HepG2 (cell line): ENCODE measurements around the gene KLHL33. TPM values are rescaled to one million over a fixed set of nuclear protein-coding genes. Genes with fewer than 3 reads are reported as not detected.

Experiments
- ATAC-seq: fragments of 200-7000 bp; cut with Tn5 transposase; 3 replicates; pipeline ENCODE4 v1.9.1; 2020; ENCODE audit warnings: mild to moderate bottlenecking, moderate library complexity
- BruUV-seq: library from RNA; stranded (reverse); fragments of 400-500 nt; replicated peaks from 2 replicates; lab custom pipeline; 2021; lab: Mats Ljungman, UMichigan
- CTCF ChIA-PET: fragments of 300-600 bp; formaldehyde crosslinking; extraction: SDS; loops from one replicate; lab custom pipeline; 2021; ENCODE audit warnings: low total read pairs, inconsistent platforms, low intra/inter-chr PET ratio; lab: Yijun Ruan, JAX
- POLR2A ChIA-PET: fragments of 350-600 bp; sonication (Branson Sonifier 250); formaldehyde crosslinking; loops from one replicate; lab custom pipeline; 2020; ENCODE audit warnings: antibody characterized with exemption, inconsistent platforms; lab: Yijun Ruan, JAX
- DNase-seq: peaks from one replicate; pipeline ENCODE4 v3.0.0-alpha.2; 2015; ENCODE audit warnings: low spot score
- FAIRE-seq: peaks from 3 replicates; lab custom pipeline; 2011; peaks lifted over from hg19 to GRCh38; lab: Jason Lieb, UNC
- H2AFZ ChIP-seq: one replicate; pipeline ENCODE4 v1.6.1; 2011; ENCODE audit warnings: low read length, inconsistent platforms
- H3K27ac ChIP-seq: fragments of 300-600 bp; 3 replicates; pipeline ENCODE4 v1.8.0; 2011; ENCODE audit warnings: mixed run types, mild to moderate bottlenecking, mixed read lengths, low read length, inconsistent platforms; ENCODE audit not compliant: insufficient read depth; ENCODE audit errors: extremely low read length
- H3K27me3 ChIP-seq, 2 experiments: fragments of 200-600 bp in 1 of 2; 2 replicates in 1 of 2; 3 replicates in 1 of 2; pipeline versions ENCODE4 v1.6.0 to v1.8.0; 2011; ENCODE audit warnings: low read length in 2 of 2, mild to moderate bottlenecking in 2 of 2, moderate library complexity in 2 of 2, inconsistent platforms in 1 of 2; ENCODE audit not compliant: insufficient read depth in 2 of 2, control insufficient read depth in 1 of 2
- H3K36me3 ChIP-seq, 2 experiments: fragments of 200-600 bp in 1 of 2; replicated peaks in 1 of 2; 2 replicates in 1 of 2; 3 replicates in 1 of 2; pipeline versions ENCODE4 v1.5.1 to v1.8.0; 2011; ENCODE audit warnings: low read length in 2 of 2, inconsistent platforms in 1 of 2; ENCODE audit not compliant: insufficient read depth in 2 of 2, control insufficient read depth in 1 of 2
- H3K4me1 ChIP-seq: 2 replicates; pipeline ENCODE4 v1.5.1; 2012; ENCODE audit warnings: low read length, inconsistent platforms; ENCODE audit not compliant: insufficient read depth
- H3K4me2 ChIP-seq: 2 replicates; pipeline ENCODE4 v1.6.0; 2011; ENCODE audit warnings: low read depth, low read length, inconsistent platforms
- H3K4me3 ChIP-seq, 3 experiments: fragments of 200-600 bp in 1 of 3; sonication (generic), shearing (Covaris generic) in 1 of 3; replicated peaks in 1 of 3; 2 replicates each; pipeline ENCODE4 v1.5.1; 2011 to 2016; ENCODE audit warnings: low read length in 3 of 3, inconsistent platforms in 2 of 3, low read depth in 2 of 3, mild to moderate bottlenecking in 2 of 3, control low read depth in 1 of 3, mixed read lengths in 1 of 3; ENCODE audit not compliant: insufficient read depth in 1 of 3
- H3K79me2 ChIP-seq: one replicate; pipeline ENCODE4 v1.6.1; 2011; ENCODE audit warnings: low read length, inconsistent platforms; ENCODE audit not compliant: insufficient read depth
- H3K9ac ChIP-seq: 2 replicates; pipeline ENCODE4 v1.6.0; 2011; ENCODE audit warnings: mild to moderate bottlenecking, low read depth, low read length, inconsistent platforms; ENCODE audit not compliant: insufficient read depth
- H3K9me3 ChIP-seq: 2 replicates; pipeline ENCODE4 v1.5.1; 2012; ENCODE audit warnings: mild to moderate bottlenecking, low read length
- H4K20me1 ChIP-seq: 2 replicates; pipeline ENCODE4 v1.6.0; 2011; ENCODE audit warnings: inconsistent platforms, mild to moderate bottlenecking, low read length, moderate library complexity; ENCODE audit not compliant: insufficient read depth
- ATF7-NPFF ChIP-seq: sonication (generic); formaldehyde crosslinking; IDR thresholded peaks from 2 replicates; pipeline ENCODE4 v1.8.1; 2023; ENCODE audit warnings: mild to moderate bottlenecking, low read depth, missing genetic modification reagents, moderate library complexity
- CENPT ChIP-seq: sonication (generic); formaldehyde crosslinking; IDR thresholded peaks from 2 replicates; pipeline ENCODE4 v1.8.0; 2022; ENCODE audit warnings: low read depth, mild to moderate bottlenecking, moderate library complexity, missing genetic modification reagents
- EP300 ChIP-seq, 3 experiments: sonication (generic) in 1 of 3; formaldehyde crosslinking in 1 of 3; IDR thresholded peaks; 2 replicates each; pipeline versions ENCODE4 v1.5.1 to v1.6.1; 2011 to 2020; ENCODE audit warnings: low read depth in 2 of 3, low read length in 2 of 3, borderline replicate concordance in 1 of 3, improper control_type of control experiment in 1 of 3, mild to moderate bottlenecking in 1 of 3, missing genetic modification reagents in 1 of 3, moderate library complexity in 1 of 3
- ESRRA ChIP-seq: sonication (generic); formaldehyde crosslinking; IDR thresholded peaks from 2 replicates; pipeline ENCODE4 v1.5.1; 2020; ENCODE audit warnings: mild to moderate bottlenecking, low read depth, missing genetic modification reagents
- HDAC2 ChIP-seq: sonication (generic); formaldehyde crosslinking; IDR thresholded peaks from 2 replicates; pipeline ENCODE4 v1.4.0; 2020; ENCODE audit warnings: missing genetic modification reagents
- HOXA3 ChIP-seq: sonication (generic); formaldehyde crosslinking; IDR thresholded peaks from 2 replicates; pipeline ENCODE4 v1.5.0; 2020; ENCODE audit warnings: missing genetic modification reagents
- KDM4B ChIP-seq: sonication (generic); formaldehyde crosslinking; IDR thresholded peaks from 2 replicates; pipeline ENCODE4 v1.4.0; 2020; ENCODE audit warnings: missing genetic modification reagents
- KMT2A ChIP-seq: sonication (generic); formaldehyde crosslinking; IDR thresholded peaks from 2 replicates; pipeline ENCODE4 v1.4.0; 2020; ENCODE audit warnings: missing genetic modification reagents
- MAX ChIP-seq: IDR thresholded peaks from 2 replicates; pipeline ENCODE4 v1.6.1; 2012; ENCODE audit warnings: inconsistent platforms
- NBN ChIP-seq: fragments of 450-650 bp; conservative IDR thresholded peaks from 2 replicates; pipeline ENCODE4 v1.6.1; 2017
- SIX1 ChIP-seq: sonication (generic); formaldehyde crosslinking; IDR thresholded peaks from 2 replicates; pipeline ENCODE4 v1.4.0; 2020; ENCODE audit warnings: missing genetic modification reagents, borderline replicate concordance
- SUZ12 ChIP-seq: fragments of 150-350 bp; IDR thresholded peaks from 2 replicates; pipeline ENCODE4 v1.6.1; 2014; ENCODE audit warnings: low read depth, low read length
- THAP7 ChIP-seq: sonication (generic); formaldehyde crosslinking; IDR thresholded peaks from 2 replicates; pipeline ENCODE4 v1.8.1; 2023; ENCODE audit warnings: mild to moderate bottlenecking, missing genetic modification reagents
- U2AF1 ChIP-seq: fragments of 200-400 bp; formaldehyde crosslinking; optimal IDR thresholded peaks from 2 replicates; pipeline ENCODE3; 2017; ENCODE audit warnings: mild to moderate bottlenecking, low read depth, low read length
- XRCC5 ChIP-seq: fragments of 200-400 bp; formaldehyde crosslinking; optimal IDR thresholded peaks from 2 replicates; pipeline ENCODE3; 2017; ENCODE audit warnings: mild to moderate bottlenecking, low read length
- ZFP36L2 ChIP-seq: sonication (generic); formaldehyde crosslinking; IDR thresholded peaks from 2 replicates; pipeline ENCODE4 v1.4.0; 2020; ENCODE audit warnings: missing genetic modification reagents
- ZFP62 ChIP-seq: sonication (generic); formaldehyde crosslinking; IDR thresholded peaks from 2 replicates; pipeline ENCODE4 v1.4.0; 2020; ENCODE audit warnings: missing genetic modification reagents
- ZNF160 ChIP-seq: sonication (generic); formaldehyde crosslinking; IDR thresholded peaks from 2 replicates; pipeline ENCODE4 v1.8.0; 2022; ENCODE audit warnings: mild to moderate bottlenecking, inconsistent platforms, missing genetic modification reagents
- ZNF20 ChIP-seq: sonication (generic); formaldehyde crosslinking; IDR thresholded peaks from 2 replicates; pipeline ENCODE4 v1.4.0; 2020; ENCODE audit warnings: mild to moderate bottlenecking, moderate library complexity, missing genetic modification reagents
- ZNF331 ChIP-seq: sonication (generic); formaldehyde crosslinking; IDR thresholded peaks from 2 replicates; pipeline ENCODE4 v1.4.0; 2020; ENCODE audit warnings: missing genetic modification reagents
- ZNF468 ChIP-seq: sonication (generic); formaldehyde crosslinking; IDR thresholded peaks from 2 replicates; pipeline ENCODE4 v1.8.0; 2022; ENCODE audit warnings: mild to moderate bottlenecking, moderate library complexity, missing genetic modification reagents
- ZNF780A ChIP-seq: sonication (generic); formaldehyde crosslinking; IDR thresholded peaks from 2 replicates; pipeline ENCODE4 v1.8.0; 2022; ENCODE audit warnings: mild to moderate bottlenecking, missing genetic modification reagents, moderate library complexity
- WGBS: methylation state at CpG from one replicate; pipeline ENCODE4 v1.1.6; 2017; ENCODE audit warnings: low lambda C conversion rate; 5-methylcytosine and 5-hydroxymethylcytosine counted together
- in situ Hi-C: cut with HindIII; loops from 2 replicates; pipeline ENCODE4 v1.10.0; 2017; ENCODE audit warnings: low pct_unique_long_range_greater_than_20kb; ENCODE audit not compliant: extremely low pct_ligation_motif_present
- intact Hi-C: fragments of 100-400 bp; cut with micrococcal nuclease; formaldehyde crosslinking; loops from one replicate; pipeline ENCODE4 v1.10.0; 2022; ENCODE audit not compliant: unreplicated experiment
- polyA plus RNA-seq, 8 experiments: library from polyadenylated mRNA; depleted of rRNA in 3 of 8; stranded (reverse) in 7 of 8; unstranded in 1 of 8; fragments of >200 nt; fragmentation: Illumina TruSeq in 4 of 8; extraction: Trizol in 4 of 8; gene quantifications; 2 replicates each; pipeline versions ENCODE4 v1.2.1 to v1.2.3, GENCODE V29; 2011 to 2016; ENCODE audit warnings: low read depth in 4 of 8, missing spikeins in 1 of 8, mixed read lengths in 1 of 8; ENCODE audit not compliant: insufficient read depth in 1 of 8
- total RNA-seq, 5 experiments: library from RNA; depleted of rRNA; stranded (reverse); fragments of >200 nt; fragmentation: Illumina TruSeq; extraction: Trizol; gene quantifications; 2 replicates each; pipeline ENCODE4 v1.2.3, GENCODE V29; 2016; ENCODE audit warnings: low read depth in 1 of 5
- TF ChIP-seq, protein P1 (sequence below): sonication (generic); formaldehyde crosslinking; IDR thresholded peaks from 2 replicates; pipeline ENCODE4 v1.8.0; 2022; ENCODE audit warnings: missing genetic modification reagents, mild to moderate bottlenecking, moderate library complexity, borderline replicate concordance

KLHL33 gene
- total and polyA plus RNA-seq, 2 of the 13 experiments (the other 11 are each of a cell fraction or from before 2014, with no cell fraction given) = not detected

DNA sequence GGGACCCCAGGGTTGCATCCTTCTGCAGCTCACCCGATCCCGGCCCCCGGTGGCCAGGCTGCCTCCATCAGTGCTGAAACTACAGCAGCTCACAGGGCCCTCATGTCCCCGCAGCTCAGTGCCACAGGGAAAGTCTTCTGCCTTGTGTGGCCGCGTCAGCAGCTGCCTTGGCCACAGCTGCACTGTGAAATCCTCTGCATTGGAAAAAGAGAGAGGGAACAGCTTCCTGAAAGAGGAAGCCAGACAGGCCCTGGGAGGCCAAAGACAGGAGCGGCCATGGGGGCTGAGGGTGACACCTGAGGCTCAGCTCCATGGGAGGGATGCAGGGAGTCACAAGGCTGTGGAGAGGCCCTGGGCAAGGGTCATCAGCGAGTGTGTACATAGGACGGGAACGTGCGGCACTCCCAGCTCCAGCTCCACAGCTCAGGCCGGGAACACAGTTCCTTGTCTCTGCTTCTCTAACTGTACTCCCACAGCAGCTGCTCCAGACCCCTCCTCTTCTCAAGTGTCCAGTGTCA, 59.8 kb downstream of the KLHL33 start:
- Histone ChIP-seq H2AFZ (peak overlapping the region; percentile 37), H3K27me3 (no peaks in the 10 kb centered on the region), H3K9ac (peak overlapping the region; percentile 43), H3K4me1 (peaks cover 19% of the 10 kb centered on the region), H3K27ac (peak overlapping the region; percentile 71), H3K4me3 (peak overlapping the region in 2 of 3 experiments; percentile 3 to 17; a peak in 2 of 6 replicates), H3K36me3 (peaks cover 12 to 31% of the 10 kb centered on the region in 2 experiments; a peak in 4 of 5 replicates), H3K4me2 (peak overlapping the region; percentile 63), H4K20me1 (no peaks in the 10 kb centered on the region), H3K9me3 (no peaks in the 10 kb centered on the region), H3K79me2 (no peaks in the 10 kb centered on the region)
- ChIA-PET CTCF (no interaction called here), POLR2A (interaction anchor here (1.3 to 1.8 kb wide), 4 partner anchors 33 to 86 kb away, joined by 5 to 9 read pairs (median 8); partner anchors contain the start of genes APEX1, OSGEP, PARP2 and PIP4P1)
- WGBS = 35% methylated on average over 12 of the region's 12 CpGs
- in situ Hi-C loops (no loop called here), intact Hi-C loops (loop anchor here (1.0 to 5.0 kb wide), 3 partner anchors 36 to 230 kb away; partner anchors contain the start of genes CCNB1IP1 and TEP1)
- BruUV-seq = no TSS peak
- ATAC-seq (peak; percentile 99), FAIRE-seq (peak; percentile 87), DNase-seq (peak; percentile 67)
- TF ChIP-seq ZFP62 (no peak), NBN (no peak), U2AF1 (no peak), ZFP36L2 (CRISPR knock-in tag) (no peak; the same call in 1 of the 2 replicates), KMT2A (CRISPR knock-in tag) (0 out of 2 replicates have a peak, but pooled peaks have one; percentile 32), ESRRA (CRISPR knock-in tag) (no peak), CENPT (CRISPR knock-in tag) (no peak), THAP7 (CRISPR knock-in tag) (no peak), KDM4B (no peak), HDAC2 (peak; percentile 73), SUZ12 (no peak), HOXA3 (CRISPR knock-in tag) (peak; percentile 68; the same call in 1 of the 2 replicates), ZNF160 (CRISPR knock-in tag) (no peak), ZNF331 (peak; percentile 72), ATF7-NPFF (CRISPR knock-in tag) (no peak), SIX1 (CRISPR knock-in tag) (no peak), MAX (peak; percentile 82), XRCC5 (peak; percentile 86), ZNF780A (CRISPR knock-in tag) (no peak), ZNF468 (no peak), EP300 (IDR thresholded peaks at IDR 0.05; ENCODE audit: low read depth in 2 of 2, low read length in 2 of 2) (no peak), EP300 (CRISPR knock-in tag; IDR thresholded peaks at IDR 0.05; ENCODE audit: borderline replicate concordance) (no peak), ZNF20 (CRISPR knock-in tag) (no peak)
- TF ChIP-seq, protein P1, sequence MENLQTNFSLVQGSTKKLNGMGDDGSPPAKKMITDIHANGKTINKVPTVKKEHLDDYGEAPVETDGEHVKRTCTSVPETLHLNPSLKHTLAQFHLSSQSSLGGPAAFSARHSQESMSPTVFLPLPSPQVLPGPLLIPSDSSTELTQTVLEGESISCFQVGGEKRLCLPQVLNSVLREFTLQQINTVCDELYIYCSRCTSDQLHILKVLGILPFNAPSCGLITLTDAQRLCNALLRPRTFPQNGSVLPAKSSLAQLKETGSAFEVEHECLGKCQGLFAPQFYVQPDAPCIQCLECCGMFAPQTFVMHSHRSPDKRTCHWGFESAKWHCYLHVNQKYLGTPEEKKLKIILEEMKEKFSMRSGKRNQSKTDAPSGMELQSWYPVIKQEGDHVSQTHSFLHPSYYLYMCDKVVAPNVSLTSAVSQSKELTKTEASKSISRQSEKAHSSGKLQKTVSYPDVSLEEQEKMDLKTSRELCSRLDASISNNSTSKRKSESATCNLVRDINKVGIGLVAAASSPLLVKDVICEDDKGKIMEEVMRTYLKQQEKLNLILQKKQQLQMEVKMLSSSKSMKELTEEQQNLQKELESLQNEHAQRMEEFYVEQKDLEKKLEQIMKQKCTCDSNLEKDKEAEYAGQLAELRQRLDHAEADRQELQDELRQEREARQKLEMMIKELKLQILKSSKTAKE (CRISPR knock-in tag) = no peak
